ENCODE data around the gene MAPK4. TPM values are rescaled to one million over a fixed set of nuclear protein-coding genes. Genes with fewer than 3 reads are reported as not detected.
"Not testable (repeated sequence)": the region's sequence is repeated elsewhere in the genome, so short reads cannot be mapped to it uniquely, and the experiment has no call there.

MAPK4 gene
- total RNA-seq, 1 donor from 2014 or later, result 3.1 TPM

DNA sequence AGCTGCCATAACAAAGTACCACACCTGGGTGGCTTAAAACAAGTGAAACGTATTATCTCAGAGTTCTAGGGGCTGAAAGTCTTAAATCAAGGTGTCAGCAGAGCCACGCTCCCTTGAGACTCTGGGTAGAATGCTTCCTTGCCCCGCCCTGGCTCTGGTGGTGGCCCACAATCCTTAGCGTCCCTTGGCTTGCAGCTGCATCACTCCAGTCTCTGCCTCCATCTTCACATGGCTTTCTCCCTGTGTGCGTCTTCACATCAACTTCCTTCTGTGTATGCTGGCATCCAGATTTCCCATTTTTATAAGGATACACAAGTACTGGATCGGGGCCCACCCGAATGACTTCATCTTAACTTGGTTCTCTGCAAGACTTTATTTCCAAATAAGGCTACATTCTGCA lies 197.5 kb downstream of the MAPK4 start:
- Histone ChIP-seq H3K4me3 (ENCODE audit: low read depth, low read length) (no peak overlapping the region), H3K27me3 (ENCODE audit: control insufficient read depth, insufficient read depth, low read length) (no peaks in the 10 kb centered on the region), H3K36me3 (ENCODE audit: control insufficient read depth, insufficient read depth, low read length) (no peaks in the 10 kb centered on the region)
- TF ChIP-seq, protein P1, sequence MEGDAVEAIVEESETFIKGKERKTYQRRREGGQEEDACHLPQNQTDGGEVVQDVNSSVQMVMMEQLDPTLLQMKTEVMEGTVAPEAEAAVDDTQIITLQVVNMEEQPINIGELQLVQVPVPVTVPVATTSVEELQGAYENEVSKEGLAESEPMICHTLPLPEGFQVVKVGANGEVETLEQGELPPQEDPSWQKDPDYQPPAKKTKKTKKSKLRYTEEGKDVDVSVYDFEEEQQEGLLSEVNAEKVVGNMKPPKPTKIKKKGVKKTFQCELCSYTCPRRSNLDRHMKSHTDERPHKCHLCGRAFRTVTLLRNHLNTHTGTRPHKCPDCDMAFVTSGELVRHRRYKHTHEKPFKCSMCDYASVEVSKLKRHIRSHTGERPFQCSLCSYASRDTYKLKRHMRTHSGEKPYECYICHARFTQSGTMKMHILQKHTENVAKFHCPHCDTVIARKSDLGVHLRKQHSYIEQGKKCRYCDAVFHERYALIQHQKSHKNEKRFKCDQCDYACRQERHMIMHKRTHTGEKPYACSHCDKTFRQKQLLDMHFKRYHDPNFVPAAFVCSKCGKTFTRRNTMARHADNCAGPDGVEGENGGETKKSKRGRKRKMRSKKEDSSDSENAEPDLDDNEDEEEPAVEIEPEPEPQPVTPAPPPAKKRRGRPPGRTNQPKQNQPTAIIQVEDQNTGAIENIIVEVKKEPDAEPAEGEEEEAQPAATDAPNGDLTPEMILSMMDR (IDR thresholded peaks at IDR 0.05; ENCODE audit: insufficient read depth, low read length, poor library complexity, severe bottlenecking), result no peak
- no peak for DNase-seq (ENCODE audit: low read depth)

DNA sequence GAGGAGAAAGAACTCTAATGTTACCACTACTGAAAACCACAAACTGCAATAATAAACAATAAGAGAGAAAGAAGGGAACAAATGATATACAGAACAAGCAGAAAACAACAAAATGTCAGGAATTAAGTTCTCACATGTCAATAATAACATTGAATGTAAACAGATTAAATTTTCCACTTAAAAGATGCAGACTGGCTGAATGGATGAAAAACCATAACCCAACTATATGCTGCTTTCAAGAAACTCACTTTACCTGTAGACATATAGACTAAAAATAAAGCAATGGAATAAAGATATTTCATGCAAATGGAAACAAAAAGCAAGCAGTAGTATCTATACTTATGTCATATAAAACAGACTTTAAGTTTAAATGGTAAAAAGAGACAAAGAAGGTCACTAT lies 209.6 kb downstream of the MAPK4 start:
- no peaks in the 10 kb centered on the region for H3K36me3 ChIP-seq (ENCODE audit: control insufficient read depth, insufficient read depth, low read length)
- TF ChIP-seq, protein P1 (IDR thresholded peaks at IDR 0.05; ENCODE audit: insufficient read depth, low read length, poor library complexity, severe bottlenecking), result no peak
- H3K27me3 ChIP-seq (ENCODE audit: control insufficient read depth, insufficient read depth, low read length), result no peaks in the 10 kb centered on the region
- H3K4me3 ChIP-seq (ENCODE audit: low read depth, low read length), result no peak overlapping the region
- no peak for DNase-seq (ENCODE audit: low read depth)

DNA sequence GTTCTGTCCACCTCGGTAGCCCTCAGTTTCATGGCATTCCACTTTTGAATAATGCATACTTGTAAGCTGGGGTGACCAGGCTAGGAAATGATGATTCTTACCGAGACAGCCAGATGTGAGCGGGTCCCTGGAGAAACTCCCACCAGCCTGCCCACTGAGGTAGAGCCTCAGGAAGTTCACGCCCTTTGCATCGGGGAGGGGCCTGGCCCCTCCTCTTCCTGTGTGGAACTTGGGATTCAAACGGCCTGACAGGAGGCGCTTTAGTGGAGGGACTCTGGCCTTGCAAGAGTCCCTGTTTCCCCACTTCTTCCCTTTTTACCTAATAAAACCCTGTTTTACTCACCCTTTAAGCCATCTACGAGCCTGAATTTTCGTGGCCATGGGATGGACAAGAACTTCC lies 215.3 kb downstream of the MAPK4 start:
- DNase-seq (ENCODE audit: low read depth), result no peak
- Histone ChIP-seq H3K4me3 (ENCODE audit: low read depth, low read length) (no peak overlapping the region), H3K27me3 (ENCODE audit: control insufficient read depth, insufficient read depth, low read length) (peaks cover under 1% of the 10 kb centered on the region), H3K36me3 (ENCODE audit: control insufficient read depth, insufficient read depth, low read length) (no peaks in the 10 kb centered on the region)
- TF ChIP-seq, protein P1 (IDR thresholded peaks at IDR 0.05; ENCODE audit: insufficient read depth, low read length, poor library complexity, severe bottlenecking), result no peak

DNA sequence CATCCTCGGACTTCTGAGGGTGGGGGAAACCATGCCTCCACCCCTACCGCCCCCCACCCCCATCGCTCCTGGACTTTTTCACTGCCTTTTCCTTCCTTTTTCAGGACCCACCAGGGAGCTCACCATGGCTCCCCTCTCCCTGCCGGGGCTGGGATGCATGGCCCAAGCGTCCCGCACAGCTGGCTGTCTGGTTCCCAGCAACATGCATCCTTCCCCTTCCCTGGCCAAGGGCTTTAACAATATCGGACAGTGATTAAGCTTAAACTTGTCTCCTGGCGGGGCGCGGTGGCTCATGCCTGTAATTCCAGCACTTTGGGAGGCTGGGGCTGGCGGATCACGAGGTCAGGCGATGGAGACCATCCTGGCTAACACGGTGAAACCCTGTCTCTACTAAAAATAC lies 215.8 kb downstream of the MAPK4 start:
- TF ChIP-seq, protein P1 (IDR thresholded peaks at IDR 0.05; ENCODE audit: insufficient read depth, low read length, poor library complexity, severe bottlenecking), result no peak
- no peak for DNase-seq (ENCODE audit: low read depth)
- Histone ChIP-seq H3K4me3 (ENCODE audit: low read depth, low read length) (no peak overlapping the region), H3K27me3 (ENCODE audit: control insufficient read depth, insufficient read depth, low read length) (peaks cover 2% of the 10 kb centered on the region), H3K36me3 (ENCODE audit: control insufficient read depth, insufficient read depth, low read length) (no peaks in the 10 kb centered on the region)

DNA sequence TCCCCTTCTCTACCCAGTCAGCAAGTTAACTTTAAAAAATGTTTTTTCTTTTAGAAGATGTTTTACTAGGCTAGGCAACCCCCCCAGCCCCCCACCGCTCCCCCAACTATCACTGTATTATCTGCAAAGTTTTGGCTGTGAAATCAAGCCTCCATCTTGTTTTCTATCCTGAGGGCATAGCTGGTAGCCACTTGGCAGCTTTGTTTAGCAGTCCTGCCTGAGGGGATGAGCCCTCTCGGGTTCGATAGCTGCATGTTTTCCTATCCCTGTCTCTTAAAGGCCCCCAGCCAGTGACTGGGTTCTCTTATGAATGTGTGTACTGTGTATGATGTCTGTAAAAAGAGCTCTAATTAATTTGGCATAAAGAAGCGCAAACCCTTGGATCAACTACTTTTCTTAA lies 216.5 kb downstream of the MAPK4 start:
- Histone ChIP-seq H3K4me3 (ENCODE audit: low read depth, low read length) (no peak overlapping the region), H3K27me3 (ENCODE audit: control insufficient read depth, insufficient read depth, low read length) (peaks cover 2% of the 10 kb centered on the region), H3K36me3 (ENCODE audit: control insufficient read depth, insufficient read depth, low read length) (no peaks in the 10 kb centered on the region)
- no peak for DNase-seq (ENCODE audit: low read depth)
- TF ChIP-seq, protein P1 (IDR thresholded peaks at IDR 0.05; ENCODE audit: insufficient read depth, low read length, poor library complexity, severe bottlenecking), result no peak

DNA sequence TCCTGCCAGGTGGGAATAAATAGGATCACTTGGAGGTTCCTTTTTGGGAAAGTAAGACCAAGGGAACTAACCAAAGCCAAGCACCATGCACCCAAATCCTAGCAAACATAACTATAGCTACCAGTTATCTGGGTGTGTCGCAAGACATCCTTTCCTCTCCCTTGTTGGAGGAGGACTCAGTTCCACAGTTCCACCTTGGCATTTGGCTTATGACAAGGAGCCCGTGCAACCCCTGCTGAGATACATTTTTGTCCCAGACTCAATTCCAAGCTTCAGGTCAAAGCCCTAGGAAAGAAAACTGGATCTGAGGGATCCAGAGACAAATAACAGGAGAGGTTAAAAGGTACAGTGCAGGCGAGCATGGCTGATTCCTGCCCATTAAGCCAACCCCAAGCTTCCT lies 219.1 kb downstream of the MAPK4 start:
- H3K4me3 ChIP-seq (ENCODE audit: low read depth, low read length); H3K27me3 ChIP-seq (ENCODE audit: control insufficient read depth, insufficient read depth, low read length); DNase-seq (ENCODE audit: low read depth); H3K36me3 ChIP-seq (ENCODE audit: control insufficient read depth, insufficient read depth, low read length): not testable (repeated sequence)

Other genes with a start within 250 kb of the MAPK4 start
- gene SKA1, start 185.0 kb upstream of the MAPK4 start, total RNA-seq, result 4.1 and 5.1 TPM in 2 replicates